Measurements from ENCODE around the gene GNAS.
"Not testable (repeated sequence)": the region's sequence is repeated elsewhere in the genome, so short reads cannot be mapped to it uniquely, and the experiment has no call there.

The GNAS gene

DNA sequence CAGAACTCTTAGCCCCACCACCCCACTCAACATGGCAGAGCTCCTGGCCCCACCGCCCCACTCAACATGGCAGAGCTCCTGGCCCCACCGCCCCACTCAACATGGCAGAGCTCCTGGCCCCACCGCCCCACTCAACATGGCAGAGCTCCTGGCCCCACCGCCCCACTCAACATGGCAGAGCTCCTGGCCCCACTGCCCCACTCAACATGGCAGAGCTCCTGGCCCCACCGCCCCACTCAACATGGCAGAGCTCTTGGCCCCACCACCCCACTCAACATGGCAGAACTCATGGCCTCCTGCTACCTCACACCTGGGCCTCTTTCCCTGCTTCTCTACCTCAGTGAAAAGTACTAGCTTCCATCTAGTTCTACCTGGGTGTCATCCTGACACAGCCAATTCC, 23.7 kb upstream of the GNAS start:
- not testable (repeated sequence) for DNase-seq (ENCODE audit: low spot score)

DNA sequence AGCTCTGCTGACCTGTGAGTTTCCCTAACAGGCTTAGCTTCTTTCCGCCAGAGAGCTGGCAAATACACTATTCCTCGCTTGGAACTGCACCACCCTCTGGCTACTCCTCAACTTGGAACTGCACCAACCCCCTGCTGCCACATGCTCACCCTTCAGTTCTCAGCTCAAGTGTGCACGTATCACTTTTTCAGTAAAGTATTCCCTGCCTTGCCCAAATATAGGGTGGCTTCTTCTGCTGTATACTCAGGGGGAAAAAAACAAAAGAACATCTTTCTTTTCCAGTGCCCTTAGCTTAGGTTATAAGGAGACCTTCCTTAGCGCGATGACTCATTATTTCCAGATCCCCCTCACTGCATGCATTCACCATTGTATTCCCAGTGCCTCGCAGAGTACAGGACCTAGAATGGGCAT, 23.0 kb upstream of the GNAS start:
- DNase-seq (ENCODE audit: low spot score) = peak; percentile 32

DNA sequence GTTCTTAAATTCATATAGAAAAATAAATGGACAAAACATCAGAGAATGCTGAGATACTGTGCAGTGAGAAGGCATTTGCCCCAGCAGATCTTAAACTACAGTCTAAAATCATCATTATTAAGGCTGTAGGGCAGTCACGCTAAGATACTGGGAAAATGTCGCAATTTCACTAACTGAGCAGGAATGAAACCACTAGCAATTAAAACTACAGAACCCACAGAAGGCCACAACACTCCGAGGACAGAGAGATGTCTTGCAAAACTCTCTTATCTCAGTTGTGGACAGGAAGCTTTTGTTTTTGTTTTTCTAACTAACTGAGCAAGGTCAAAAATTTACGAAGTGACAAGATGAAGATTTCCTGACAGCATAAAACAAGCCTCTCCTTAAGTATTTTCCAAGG, 20.1 kb upstream of the GNAS start:
- no peak for DNase-seq (ENCODE audit: low spot score)

DNA sequence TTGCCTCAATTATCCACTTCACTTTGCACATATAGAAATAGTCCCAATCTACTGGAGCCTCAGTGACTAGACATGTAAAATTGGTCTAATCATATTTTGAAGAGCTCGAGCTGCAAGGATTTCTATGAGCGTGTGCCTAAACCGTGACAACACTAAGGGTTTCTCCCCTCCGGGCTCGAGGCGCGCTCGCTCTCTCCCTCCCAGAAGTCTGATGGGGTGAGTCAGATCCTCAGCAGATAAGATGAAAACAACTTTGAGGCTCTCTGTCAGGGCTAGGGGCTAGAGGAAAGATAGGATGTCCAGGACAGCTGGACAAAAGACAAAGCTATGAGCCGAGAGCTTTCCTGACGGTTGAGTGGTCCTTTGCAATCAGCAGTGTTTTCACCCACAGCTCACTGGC, 18.6 kb upstream of the GNAS start:
- no peak for DNase-seq (ENCODE audit: low spot score)

DNA sequence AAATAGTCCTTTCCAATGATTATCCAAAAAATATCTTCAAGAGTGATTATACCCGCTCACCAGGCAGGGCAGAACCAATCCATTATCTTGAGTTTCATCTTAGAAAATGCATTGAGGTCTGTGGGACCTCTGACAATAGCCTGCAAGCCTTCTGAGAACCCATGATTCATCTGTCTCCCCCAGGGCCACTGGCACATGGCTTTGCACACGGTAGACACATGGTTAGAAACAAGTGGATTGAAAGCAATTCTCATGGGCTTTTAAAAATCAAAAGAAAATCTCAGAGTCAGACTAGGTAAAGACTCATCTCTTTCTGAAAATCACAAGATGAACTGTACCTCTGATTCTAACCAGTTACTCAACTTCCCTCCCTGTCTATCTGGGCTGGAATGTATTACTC, 17.3 kb upstream of the GNAS start:
- DNase-seq (ENCODE audit: low spot score) = no peak

DNA sequence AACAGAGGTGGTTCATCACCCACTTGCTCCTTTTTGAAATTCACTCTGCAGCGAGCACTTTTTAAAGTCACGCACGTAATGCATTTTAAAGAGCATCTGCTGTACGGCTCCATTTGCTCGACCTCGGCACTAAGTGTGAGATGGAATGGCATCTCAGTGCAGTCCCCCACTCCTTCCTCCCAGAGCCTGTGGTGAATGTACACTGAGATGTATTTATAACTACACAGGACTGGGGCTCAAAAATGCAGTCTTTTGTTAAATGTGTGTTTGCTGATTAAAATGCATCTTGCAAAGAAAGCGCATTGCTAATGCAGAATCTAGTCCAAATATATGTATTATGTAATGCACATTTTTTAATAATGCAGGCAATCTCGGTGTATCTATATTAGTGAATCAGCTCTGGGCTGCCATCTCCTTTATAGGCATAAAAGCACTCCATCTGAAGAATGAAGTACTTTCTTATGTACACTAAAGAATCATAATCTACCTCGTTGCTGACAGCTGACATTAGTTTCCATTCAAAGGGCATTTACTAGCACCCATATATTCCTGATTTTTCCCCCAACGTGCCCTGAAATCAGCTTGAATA, 15.8 kb upstream of the GNAS start:
- no peak for DNase-seq (ENCODE audit: low spot score)

DNA sequence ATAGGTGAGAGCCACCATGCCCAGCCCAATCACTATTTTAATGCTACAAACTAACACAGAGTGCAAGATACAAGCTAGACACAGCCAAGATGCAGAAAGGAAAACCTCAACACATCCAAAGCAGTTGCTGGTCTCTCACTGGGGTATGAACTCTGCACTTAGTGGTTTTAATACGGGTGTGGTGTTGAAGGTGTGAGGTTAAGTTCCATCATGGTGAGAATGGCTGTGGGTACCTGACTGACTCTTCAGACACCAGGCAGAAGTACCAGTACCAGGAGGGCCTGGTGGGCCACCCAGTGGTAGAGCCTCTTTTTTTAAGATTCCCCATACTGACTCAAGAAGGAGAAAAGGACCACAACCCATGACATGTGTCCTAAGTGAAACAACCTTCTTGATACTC, 14.8 kb upstream of the GNAS start:
- DNase-seq (ENCODE audit: low spot score) = no peak

DNA sequence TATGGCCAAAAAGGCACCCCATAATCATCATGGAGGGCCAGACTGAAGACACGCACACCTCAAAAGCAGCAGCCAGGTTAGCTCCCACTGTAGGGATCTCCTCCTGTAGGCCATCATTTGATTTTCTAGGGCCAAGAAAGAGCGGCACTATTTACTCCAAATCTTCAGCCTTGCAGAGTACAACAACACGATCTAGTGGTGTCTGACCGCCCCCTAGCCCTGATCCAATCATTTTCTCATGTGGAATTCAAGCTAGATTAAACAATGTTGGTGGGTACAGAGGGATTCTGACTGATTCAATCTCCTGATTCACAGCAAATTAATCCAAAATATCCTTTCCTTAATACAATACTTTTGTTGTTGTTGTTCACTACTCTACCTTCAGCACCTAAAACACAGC, 14.3 kb upstream of the GNAS start:
- no peak for DNase-seq (ENCODE audit: low spot score)

DNA sequence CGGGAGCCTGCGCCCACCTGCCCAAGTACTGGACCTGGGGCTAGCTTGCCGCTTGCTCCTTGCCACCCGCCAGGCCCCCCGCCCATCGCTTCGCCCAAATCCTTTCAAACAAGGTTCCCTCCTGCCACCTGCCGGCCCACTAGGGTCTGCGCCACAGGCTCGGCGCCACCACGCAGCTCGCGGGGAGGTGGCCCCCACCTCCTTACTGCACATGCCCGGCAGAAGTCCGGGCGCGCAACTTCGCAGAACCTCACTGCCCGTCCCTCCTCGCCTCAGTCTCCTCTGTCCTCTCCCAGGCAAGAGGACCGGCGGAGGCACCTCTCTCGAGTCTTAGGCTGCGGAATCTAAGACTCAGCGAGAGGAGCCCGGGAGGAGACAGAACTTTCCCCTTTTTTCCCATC, 13.0 kb upstream of the GNAS start:
- no peak for DNase-seq (ENCODE audit: low spot score)

DNA sequence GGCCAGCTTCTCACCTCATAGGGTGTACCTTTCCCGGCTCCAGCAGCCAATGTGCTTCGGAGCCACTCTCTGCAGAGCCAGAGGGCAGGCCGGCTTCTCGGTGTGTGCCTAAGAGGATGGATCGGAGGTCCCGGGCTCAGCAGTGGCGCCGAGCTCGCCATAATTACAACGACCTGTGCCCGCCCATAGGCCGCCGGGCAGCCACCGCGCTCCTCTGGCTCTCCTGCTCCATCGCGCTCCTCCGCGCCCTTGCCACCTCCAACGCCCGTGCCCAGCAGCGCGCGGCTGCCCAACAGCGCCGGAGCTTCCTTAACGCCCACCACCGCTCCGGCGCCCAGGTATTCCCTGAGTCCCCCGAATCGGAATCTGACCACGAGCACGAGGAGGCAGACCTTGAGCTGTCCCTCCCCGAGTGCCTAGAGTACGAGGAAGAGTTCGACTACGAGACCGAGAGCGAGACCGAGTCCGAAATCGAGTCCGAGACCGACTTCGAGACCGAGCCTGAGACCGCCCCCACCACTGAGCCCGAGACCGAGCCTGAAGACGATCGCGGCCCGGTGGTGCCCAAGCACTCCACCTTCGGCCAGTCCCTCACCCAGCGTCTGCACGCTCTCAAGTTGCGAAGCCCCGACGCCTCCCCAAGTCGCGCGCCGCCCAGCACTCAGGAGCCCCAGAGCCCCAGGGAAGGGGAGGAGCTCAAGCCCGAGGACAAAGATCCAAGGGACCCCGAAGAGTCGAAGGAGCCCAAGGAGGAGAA, 12.3 kb upstream of the GNAS start:
- no peak for DNase-seq (ENCODE audit: low spot score)

DNA sequence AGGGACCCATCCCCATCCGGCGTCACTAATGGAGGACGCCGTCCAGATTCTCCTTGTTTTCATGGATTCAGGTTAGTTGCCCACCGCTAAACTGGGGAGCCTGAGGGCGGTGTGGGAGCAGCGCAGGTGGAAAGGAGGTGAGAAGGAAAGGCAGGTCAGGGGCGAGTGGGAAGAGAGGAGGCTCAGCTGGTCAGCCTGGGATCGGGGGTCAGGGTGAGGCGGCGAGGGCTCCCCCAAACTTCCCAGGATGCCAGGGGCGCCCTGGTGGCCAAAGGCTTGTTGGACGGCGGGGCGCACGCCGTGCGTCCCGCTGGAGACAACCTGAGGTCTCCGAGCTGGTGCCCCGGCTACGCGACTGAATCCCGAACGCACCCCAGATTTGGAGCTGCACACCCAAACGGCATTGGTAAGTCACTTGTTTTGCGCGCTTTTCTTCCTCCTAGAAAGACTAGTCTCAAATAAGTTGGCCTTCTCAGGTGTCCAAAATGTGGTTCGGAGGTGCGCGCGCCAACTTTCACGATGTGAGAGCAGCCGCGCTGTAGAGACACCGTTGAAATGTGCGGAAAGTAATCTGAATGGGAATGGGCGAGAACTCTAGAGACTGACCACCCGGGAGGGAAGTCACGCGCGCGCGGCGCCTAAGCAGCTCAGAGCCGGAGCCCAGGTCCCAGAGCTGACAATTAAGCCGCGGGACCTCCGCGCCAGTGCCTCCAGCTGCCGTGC, 11.5 kb upstream of the GNAS start:
- no peak for DNase-seq (ENCODE audit: low spot score)

DNA sequence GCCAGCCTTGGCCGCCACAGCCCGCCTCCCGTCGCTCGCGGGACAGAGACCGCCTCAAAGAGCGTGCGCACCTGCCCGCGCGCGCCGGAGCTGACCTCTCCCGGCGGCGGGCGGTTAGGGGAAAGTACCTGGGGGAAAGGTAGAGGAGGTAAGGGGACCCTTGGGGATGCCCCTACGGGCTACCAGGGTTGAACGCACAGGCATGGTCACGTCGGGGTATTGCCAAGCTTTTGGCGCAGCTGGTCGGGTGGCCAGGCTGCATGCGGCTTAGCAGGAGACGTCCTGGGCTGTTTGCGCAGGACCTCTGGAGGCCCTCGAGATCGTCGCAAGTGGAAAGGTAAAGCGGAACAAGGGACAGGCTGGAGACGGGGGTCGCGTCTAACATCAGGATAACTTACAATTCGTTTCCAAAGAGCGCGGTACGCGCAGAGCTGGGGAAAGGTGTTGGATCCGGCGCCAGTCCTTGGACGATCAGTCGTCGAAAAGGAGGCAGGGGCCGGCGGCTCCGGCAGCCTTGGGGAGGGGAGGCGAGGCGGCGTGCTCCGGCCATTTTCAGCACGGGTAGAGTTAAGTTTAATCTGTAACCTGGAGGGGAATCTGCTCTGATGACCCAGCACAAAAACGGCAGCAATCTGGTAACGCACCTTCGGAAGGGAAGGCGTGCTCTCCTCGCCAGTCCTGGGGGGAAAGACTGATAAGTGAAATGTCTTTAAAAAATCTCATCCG, 10.8 kb upstream of the GNAS start:
- no peak for DNase-seq (ENCODE audit: low spot score)

DNA sequence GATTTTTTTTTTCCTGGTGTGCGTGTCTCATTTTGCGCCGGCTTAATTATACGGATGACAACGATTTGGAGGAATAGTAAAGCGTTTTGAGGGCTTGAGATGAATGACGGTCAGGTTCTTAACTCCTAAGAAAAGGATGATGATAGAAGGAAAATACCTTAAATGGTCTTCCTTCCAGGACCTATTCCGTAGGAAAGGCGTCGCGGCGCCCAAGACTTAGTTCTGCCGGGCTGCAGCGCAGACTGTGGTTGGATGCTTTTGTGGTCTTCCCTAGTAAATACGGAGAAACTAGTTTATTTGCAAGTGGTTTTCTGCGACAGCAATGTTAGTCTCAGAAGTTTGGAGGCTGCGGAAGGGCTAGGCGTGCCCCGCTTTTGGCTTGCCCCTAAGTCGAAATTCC, 10.2 kb upstream of the GNAS start:
- DNase-seq (ENCODE audit: low spot score) = no peak

DNA sequence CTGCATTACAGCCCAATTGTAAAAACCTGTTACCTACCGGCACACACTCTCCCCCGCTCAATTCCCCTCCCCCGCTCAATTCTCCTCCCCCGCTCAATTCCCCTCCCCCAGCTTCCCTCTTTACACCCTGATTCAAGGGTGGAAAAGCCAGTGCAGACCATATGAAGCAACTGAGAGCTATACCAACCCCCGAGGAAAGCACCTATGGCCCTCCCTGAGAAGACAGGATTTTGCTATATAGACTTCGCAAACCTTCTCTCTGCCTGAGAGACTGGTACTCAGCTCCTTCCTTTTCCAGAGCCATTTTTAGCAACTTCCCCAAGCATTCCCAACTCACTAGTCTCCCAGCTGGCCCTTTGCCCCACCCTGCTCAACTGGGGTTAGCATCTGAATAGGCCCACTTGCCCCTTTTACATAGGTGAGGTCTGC, 9.4 kb upstream of the GNAS start:
- DNase-seq (ENCODE audit: low spot score) = no peak

DNA sequence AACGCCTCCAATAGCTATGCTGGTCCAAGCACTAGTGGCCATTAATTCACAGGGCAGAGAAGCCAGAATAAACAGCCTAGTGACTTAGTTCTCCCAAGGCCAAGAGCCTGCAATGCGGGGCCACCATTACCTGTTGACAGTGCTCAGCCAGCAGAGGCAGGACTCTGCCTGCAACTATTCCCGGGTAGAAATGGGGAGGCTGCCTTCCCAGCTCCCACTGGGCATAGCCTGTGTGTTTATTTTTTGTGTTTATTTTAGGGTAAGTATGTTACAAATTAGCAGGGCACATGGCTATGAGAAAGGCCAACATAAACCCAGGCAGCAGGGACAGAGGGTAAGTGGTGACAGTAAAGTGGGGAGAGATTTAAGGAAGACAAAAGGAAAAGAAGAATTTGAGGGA, 6.8 kb upstream of the GNAS start:
- DNase-seq (ENCODE audit: low spot score) = no peak

DNA sequence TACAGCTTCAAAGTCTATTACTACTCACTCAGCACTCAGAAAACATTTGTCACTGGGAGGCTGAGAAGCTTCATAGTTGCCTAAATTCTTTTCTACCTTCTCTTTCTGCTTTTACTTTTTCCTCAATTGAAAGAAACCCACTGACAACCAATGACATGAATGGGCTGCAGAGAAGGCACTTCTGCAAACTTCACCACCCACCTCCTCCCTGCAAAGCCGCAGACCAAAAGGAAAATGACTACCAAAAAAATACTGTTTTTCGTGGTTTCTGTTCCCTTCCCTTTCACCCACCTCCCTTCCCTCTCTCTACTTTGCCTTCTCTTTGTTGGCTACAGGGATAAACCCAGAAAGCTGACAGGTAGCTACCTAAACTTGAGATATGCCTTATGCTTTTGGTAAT, 5.1 kb upstream of the GNAS start:
- DNase-seq (ENCODE audit: low spot score) = no peak

DNA sequence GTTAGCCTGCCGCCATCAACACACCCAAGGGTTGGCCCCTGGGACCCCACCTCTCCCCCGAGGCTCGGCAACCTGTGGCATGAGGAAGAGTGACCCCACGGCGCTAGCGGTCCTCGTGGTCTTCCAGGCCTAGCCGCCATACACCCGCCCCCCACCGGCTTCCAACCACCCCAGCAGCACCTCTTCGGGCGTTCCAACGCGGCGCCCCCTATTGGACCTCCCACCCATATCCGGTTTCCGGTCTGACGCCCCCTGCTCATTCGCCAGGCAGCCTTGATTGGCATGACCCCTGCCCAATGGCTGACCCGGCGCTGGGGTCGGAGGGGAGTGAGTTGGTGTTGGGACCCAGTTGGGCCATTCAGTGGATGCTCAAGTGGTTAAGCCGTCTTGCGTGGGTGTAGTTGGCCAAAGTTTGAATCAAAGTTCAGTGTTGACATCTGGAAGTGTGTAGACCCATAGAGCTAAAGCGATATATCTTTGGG, 1.8 kb upstream of the GNAS start, which contains the start of gene GNAS-AS1:
GNAS-AS1 (minus strand) TSS at position 210 of the 482 bp plus-strand sequence.
- DNase-seq (ENCODE audit: low spot score) = peak; percentile 61

DNA sequence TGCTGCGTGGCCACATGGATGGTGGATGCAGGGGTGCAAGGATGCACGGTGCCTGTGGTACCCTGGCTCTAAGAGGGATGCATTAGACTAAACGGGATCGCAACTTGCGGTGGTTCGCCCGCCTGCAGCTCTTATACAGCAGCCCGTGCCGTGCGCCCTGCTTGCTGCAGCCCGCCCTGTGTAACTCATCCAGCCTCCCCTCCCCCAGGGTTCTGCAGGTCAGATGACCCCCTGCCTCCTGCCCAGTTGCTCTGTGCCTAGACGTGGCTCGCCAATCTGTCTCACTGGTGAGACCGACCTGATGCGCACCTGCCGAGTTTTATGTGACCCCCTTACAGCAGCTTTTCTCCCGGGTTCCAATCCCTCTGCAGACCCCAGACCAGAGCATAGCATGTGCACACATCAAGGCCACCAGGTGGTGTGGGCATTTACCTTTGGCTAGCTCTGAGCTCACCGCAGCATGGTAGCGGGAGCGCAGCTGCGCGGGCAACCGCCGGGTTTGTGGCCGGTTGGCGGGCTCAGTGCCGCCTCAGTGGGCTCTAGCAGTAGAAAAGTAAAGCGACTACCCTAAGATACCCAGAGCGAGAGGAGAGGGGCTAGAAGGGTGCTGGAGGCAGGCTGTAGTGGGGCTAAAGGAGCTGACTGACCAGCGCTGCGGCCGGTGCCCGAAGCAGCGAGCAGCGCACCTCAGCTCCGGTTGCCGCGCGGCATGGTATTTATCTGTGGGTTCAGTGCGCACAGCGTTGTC, 1.1 kb upstream of the GNAS start:
- DNase-seq (ENCODE audit: low spot score) = no peak

DNA sequence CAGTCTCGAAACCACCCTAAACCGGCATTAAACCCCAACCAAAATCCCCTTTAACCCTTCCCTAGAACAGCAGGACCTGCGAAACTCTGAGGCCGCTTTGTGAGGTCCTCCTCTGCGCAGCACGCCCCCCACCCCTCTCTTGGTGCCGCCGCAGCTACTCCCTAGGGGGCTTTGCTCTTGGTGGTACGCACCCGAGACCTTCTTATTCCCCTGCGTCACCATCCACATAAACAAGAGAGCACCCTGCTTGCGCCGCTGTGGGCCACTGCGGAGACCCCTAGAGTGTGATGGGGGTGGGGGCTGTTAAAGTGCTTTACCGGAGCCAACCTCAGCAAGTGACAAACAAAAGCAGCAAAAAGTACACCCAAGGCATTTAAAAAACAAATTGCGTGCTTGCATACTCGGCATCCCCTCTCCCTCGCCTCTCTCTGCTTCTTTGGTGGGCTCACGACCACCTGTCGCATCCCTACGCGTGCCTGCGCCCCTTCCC, 502 bp upstream of the GNAS start:
- no peak for DNase-seq (ENCODE audit: low spot score)

DNA sequence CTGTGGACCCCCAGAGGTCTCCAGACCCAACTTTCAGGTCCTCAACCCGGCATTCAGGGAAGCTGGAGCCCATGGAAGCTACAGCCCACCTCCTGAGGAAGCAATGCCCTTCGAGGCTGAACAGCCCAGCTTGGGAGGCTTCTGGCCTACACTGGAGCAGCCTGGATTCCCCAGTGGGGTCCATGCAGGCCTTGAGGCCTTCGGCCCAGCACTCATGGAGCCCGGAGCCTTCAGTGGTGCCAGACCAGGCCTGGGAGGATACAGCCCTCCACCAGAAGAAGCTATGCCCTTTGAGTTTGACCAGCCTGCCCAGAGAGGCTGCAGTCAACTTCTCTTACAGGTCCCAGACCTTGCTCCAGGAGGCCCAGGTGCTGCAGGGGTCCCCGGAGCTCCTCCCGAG, 950 bp downstream of the GNAS start:
- DNase-seq (ENCODE audit: low spot score) = no peak

DNA sequence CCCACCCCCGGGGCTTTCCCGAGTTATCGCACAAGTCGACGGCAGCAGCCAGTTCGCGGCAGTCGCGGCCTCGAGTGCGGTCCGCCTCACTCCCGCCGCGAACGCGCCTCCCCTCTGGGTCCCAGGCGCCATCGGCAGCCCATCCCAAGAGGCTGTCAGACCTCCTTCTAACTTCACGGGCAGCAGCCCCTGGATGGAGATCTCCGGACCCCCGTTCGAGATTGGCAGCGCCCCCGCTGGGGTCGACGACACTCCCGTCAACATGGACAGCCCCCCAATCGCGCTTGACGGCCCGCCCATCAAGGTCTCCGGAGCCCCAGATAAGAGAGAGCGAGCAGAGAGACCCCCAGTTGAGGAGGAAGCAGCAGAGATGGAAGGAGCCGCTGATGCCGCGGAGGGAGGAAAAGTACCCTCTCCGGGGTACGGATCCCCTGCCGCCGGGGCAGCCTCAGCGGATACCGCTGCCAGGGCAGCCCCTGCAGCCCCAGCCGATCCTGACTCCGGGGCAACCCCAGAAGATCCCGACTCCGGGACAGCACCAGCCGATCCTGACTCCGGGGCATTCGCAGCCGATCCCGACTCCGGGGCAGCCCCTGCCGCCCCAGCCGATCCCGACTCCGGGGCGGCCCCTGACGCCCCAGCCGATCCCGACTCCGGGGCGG, 1.6 kb downstream of the GNAS start:
- no peak for DNase-seq (ENCODE audit: low spot score)
